ENCODE results near the gene LYRM1.

The LYRM1 gene

GRCh38 chr16:20873331-20873730 is 27.2 kb upstream of the LYRM1 start:
- DNase-seq, result no peak

DNA sequence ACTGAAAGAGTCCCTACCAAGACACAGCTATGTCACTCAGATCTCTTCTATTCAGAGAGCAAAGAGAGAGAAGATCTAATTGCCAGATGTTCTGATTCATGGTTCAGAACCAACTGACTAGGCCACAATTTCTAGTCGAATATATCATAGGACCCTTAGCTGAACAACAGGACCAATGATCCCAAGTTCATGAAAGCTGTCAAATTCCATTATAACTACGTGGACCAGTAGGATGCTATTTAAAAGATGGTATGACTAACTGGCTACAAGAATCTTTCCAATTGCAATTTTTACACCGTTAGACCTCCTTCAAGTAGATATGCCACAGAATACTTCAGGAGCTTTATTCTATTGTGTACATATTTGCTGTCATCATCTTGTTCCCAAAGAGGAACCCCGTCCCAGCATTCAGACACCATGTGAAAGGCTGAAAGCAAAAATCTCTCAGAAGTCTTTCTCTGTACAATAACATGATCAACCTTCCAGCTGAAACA is 26.4 kb upstream of the LYRM1 start:
- DNase-seq, result no peak

GRCh38 chr16:20875355-20875650 is 25.3 kb upstream of the LYRM1 start:
- no peak for DNase-seq

- DNase-seq, result no peak
These were observed 21.9 kb upstream of the LYRM1 start for GRCh38 chr16:20878682-20879147.

DNA sequence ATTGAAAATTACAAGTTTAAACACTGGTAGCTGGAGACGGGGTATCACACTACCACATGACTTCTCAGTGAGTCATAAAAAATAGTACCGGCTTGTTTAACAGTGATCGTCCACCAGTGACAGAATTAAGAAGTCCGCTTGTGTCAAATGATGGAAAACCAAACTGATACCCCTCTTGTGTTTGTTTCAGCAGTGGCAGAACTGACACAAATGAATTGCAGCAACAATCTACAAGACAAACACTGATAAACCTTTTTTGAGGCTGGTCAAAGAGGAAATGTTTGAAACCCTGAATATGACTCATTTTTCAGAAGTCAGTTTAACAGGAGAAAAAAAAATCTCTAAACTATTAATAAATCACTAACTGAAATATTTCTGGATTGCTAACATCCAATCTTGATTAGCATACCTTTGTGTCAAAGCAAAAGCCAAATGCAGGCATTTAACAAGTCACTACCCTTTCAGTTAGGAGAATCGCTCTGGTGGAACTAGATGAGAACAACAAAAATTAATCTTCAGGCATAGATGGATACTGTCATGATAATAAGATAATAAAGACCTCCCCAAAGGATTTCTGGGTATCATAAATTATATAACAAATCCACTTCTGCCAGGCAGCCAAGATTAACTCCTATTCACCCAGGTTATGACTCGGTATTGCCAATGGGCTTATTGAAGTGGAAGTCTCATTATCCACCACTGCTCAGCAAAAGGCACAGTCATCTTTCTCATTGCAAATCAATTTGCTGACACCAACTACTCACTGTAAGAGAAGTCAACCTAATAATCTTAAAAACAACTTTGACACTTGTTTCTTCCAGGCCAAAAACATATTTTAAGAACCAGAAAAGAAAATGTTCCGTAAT is 21.2 kb upstream of the LYRM1 start:
- no peak for DNase-seq

DNA sequence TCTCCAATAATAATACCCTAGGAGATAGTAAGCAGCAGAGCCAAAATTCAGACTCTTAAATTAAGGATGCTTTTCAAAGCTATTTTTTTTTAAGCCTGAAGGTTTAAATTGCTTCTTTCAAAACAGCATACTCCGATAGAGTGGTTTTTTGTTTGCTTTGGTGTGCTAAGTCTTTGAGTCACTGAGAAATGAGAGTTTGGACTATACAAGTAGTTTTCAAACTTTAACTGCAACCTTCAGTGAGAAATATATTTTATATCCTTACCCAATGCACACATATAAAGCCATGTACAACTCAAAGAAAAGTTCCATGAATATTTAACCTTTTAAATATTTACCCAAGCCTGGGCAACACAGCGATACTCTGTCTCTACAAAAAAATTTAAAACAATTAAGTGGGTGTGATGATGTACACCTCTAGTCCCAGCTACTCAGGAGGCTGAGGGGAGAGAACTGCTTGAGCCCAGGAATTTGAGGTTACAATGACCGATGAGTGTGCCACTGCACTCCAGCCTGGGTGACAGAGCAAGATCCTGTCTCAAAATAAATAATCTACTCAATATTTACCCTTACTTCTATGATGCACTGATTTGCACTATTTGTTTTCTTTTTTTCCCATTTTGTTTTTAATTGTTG is 19.6 kb upstream of the LYRM1 start:
- no peak for DNase-seq

- DNase-seq, result no peak
These were observed 19.1 kb upstream of the LYRM1 start for GRCh38 chr16:20881503-20881878.

DNA sequence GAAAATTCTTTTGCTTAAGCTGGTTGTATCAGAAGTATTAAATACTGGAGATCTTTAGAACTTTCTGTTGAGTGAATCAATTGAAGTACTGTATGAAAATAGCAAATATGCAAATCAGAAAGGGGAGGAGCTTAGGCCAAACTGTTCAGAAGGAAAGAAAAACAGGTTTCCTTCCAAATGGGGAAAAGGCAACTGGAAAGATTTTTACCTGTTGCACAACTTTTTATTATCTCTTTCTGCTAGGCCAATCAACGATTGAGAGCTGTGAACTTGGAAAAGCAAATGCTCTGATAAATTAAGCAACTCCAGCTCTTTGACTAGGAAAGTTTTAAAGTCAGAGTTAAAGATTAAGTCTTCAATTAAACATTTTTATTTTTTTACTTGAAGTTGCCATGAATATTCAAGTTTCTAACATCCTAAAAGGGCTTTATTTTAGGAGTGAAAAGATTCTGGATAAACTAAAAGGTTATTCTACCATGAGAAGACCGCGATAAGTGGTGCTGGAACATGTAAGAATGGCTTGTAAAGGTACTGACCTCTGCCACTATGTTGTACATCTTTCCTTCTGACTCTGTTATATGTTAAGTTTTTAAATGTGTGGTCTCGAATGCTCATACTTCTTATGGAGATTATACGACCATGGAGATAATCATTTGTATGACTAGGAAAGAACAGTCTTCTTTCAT is 16.9 kb upstream of the LYRM1 start:
- no peak for DNase-seq

- no peak for DNase-seq
These were observed 16.4 kb upstream of the LYRM1 start for GRCh38 chr16:20884240-20884556.

DNA sequence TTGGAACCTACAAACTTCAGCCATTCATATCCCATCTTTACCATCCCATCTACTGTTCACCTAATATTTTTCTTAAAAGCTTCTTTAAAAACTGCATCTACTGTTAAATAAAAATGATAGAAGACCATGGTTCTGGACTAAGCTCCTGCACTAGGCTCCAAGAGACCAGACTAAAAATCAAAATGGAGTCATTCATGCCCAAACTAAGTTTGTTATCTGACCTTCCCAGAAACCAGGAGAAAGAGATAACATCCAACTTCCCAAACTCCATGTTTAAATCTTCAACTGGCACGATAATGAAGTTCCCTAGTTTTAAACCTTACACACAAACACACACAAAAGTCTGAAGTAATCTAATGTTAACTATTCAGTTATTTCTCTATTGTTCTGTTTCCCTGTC is 14.3 kb upstream of the LYRM1 start:
- DNase-seq, result no peak

- no peak for DNase-seq
These were observed 13.4 kb upstream of the LYRM1 start for GRCh38 chr16:20887207-20887606.

GRCh38 chr16:20889625-20890275 is 10.8 kb upstream of the LYRM1 start:
- no peak for DNase-seq

DNA sequence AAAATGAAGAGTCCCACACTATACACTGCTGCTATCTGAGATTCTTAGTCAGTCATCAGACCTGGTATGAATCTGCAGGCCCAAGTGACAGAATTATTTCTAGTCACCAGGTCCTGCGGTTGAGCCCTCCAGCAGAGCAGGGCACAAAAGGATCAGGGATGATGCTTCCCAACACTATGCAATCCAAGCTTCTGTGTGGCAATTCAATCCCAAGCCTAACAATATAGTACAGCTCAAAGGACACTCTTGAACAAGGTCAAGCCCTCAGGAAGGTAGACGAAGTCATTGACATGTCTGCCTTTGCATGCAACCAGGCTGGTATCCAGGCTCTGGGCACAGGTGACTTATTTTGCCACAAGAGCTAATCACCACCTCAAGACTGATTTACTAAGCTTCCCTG is 6.2 kb upstream of the LYRM1 start:
- no peak for DNase-seq

GRCh38 chr16:20897253-20897897 is 3.2 kb upstream of the LYRM1 start:
- no peak for DNase-seq

DNA sequence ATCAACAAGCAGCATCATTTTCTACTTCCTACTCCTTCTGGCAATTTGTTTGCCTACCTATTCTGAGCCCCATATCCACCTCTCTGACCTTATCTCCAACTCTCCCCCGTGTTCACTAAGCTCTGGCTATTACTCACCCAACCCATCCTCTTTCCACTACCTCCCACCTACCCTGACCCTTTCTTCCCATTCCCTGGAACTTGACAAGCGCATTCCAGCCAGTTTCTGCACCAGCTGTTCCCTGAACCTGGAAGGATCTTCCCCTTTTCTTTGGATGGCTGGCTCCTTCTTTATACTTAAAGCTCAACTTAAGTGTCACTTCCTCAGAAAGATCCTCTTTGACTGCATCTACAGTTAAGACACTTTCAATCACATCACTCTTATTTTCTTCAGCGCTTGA is 2.6 kb upstream of the LYRM1 start:
- DNase-seq, result no peak

DNA sequence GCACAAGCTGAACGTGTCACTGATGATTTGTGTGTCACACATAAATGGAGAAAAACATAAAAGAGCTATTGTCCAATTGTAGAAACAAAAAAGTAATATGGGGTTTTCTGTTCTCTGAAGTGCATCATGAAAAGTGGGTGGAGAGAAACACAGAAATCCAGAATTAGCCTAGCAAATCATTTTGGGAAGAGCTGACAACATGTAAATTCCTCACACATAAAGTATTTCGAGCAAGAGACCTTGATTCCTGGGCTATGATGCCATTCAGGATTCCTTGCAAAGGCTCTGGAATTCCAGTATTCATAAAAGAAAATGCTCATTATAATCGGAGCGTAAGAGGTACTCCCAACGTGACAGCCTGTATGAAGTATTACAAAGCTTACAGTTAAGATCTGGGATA is 1.5 kb upstream of the LYRM1 start:
- no peak for DNase-seq

GRCh38 chr16:20899477-20900298 is 883 bp upstream of the LYRM1 start:
- DNase-seq, result no peak

GRCh38 chr16:20901068-20901435 is 481 bp downstream of the LYRM1 start:
- no peak for DNase-seq

DNA sequence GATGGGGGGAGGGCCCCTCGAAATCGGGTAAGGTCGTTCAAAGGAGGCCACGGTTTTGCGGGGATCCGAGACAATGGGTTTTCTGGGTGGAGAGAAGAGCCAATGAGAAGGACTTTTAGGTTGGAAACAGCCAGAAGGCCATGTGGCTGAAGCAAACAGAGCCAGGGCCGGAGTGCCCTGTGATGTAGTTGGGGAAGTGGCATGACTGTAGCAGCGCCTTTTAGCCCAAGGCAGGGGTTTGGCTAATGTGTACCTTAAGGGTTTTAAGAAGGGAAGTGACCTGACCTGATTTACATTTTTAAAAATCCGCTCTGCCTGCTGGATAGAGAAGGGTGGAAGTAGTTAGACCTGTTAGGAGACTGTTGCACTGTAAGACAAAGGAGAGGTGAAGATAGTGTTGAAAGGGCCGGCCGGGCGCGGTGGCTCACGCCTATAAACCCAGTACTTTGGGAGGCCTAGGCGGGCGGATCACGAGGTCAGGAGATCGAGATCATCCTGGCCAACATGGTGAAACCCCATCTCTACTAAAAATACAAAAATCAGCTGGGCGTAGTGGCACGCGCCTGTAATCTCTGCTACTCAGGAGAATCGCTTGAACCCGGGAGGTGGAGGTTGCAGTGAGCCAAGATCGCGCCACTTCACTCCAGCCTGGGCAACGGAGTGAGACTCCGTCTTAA is 1.0 kb downstream of the LYRM1 start:
- DNase-seq, result peak; percentile 45

- no peak for DNase-seq
These were observed 1.9 kb downstream of the LYRM1 start for GRCh38 chr16:20902426-20902825.

DNA sequence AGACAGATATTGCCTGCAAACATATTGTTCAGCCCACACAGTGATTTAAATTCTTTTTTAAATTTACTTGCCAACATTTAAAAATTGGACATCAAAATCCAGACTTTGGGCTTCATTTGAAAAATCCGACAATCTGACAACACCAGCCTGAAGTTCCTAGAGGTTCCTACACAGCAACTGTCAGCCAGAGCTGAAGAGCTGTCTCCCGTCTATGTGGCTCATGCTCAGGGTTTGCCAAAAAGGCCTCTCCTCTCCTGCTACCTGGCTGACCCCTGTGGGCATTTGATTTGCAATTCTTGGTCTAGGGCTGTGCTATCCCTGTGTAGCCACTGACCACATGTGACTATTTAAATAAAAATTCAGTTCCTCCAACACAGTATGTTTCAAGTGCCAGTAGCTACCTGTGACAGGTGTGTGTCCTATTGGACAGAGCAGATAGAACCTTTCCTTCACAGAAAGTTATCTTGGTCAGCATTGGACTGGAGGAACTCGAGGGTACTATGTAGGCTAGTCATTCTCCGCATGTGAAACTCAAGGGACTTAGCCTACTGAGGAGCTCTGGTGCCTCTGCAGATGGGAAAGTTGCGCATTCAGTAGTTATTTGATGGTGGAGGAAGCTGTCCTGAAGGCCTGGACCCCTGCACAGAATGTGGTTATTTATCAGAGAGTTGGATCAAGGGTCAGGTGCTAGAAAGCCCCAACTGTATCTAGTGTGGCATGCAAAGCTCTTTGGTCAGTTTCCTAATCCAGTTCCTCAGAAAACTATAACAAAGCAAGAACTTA is 2.7 kb downstream of the LYRM1 start:
- no peak for DNase-seq
